IMR-90 (cell line): ENCODE data around the gene MPP4. TPM values are rescaled to one million over a fixed set of nuclear protein-coding genes. Genes with fewer than 3 reads are reported as not detected.

Source experiments
- ATAC-seq: fragments of 200-7000 bp; cut with Tn5 transposase; 2 replicates; pipeline ENCODE4 v1.9.1; 2020; ENCODE audit warnings: low read depth, mild to moderate bottlenecking, moderate library complexity
- BruUV-seq: library from RNA; stranded (reverse); fragments of 400-500 nt; replicated peaks from 2 replicates; lab custom pipeline; 2021; lab: Mats Ljungman, UMichigan
- CTCF ChIA-PET: fragments of 300-600 bp; formaldehyde crosslinking; extraction: SDS; loops from one replicate; lab custom pipeline; 2021; ENCODE audit warnings: antibody characterized with exemption; lab: Yijun Ruan, JAX
- POLR2A ChIA-PET: fragments of 300-600 bp; sonication (Branson Sonifier 250); formaldehyde crosslinking; loops from one replicate; lab custom pipeline; 2022; ENCODE audit warnings: antibody characterized with exemption; ENCODE audit not compliant: unreplicated experiment; lab: Charles Lee
- DNase-seq: peaks from one replicate; pipeline ENCODE4 v3.0.0; 2013
- H2AFZ ChIP-seq: replicated peaks from 2 replicates; pipeline ENCODE3; 2013; ENCODE audit warnings: low read length, mild to moderate bottlenecking; ENCODE audit not compliant: poor library complexity
- H2AK5ac ChIP-seq: 2 replicates; pipeline ENCODE4 v1.6.1; 2013; ENCODE audit warnings: low read depth, low read length, inconsistent platforms
- H2AK9ac ChIP-seq: replicated peaks from 2 replicates; pipeline ENCODE3; 2013; ENCODE audit warnings: mild to moderate bottlenecking, low read depth, low read length, moderate library complexity; ENCODE audit not compliant: poor library complexity
- H2BK120ac ChIP-seq: 2 replicates; pipeline ENCODE4 v1.6.1; 2013; ENCODE audit warnings: low read depth, low read length, inconsistent platforms
- H2BK15ac ChIP-seq: 3 replicates; pipeline ENCODE4 v1.6.1; 2013; ENCODE audit warnings: low read depth, low read length, inconsistent platforms
- H2BK20ac ChIP-seq: 2 replicates; pipeline ENCODE4 v1.6.1; 2013; ENCODE audit warnings: low read depth, mild to moderate bottlenecking, inconsistent platforms, low read length, moderate library complexity
- H2BK5ac ChIP-seq: 2 replicates; pipeline ENCODE4 v1.6.1; 2013; ENCODE audit warnings: mild to moderate bottlenecking, low read depth, low read length, inconsistent platforms; ENCODE audit not compliant: poor library complexity, severe bottlenecking
- H3K14ac ChIP-seq: replicated peaks from 2 replicates; pipeline ENCODE4 v1.6.1; 2013; ENCODE audit warnings: low read depth, low read length, inconsistent platforms
- H3K18ac ChIP-seq: 2 replicates; pipeline ENCODE4 v1.6.1; 2013; ENCODE audit warnings: low read depth, low read length, control low read depth
- H3K23ac ChIP-seq: 2 replicates; pipeline ENCODE4 v1.6.1; 2013; ENCODE audit warnings: low read depth, low read length, inconsistent platforms
- H3K27ac ChIP-seq: 2 replicates; pipeline ENCODE4 v1.5.1; 2013; ENCODE audit warnings: mild to moderate bottlenecking, control low read depth, low read length; ENCODE audit not compliant: insufficient read depth
- H3K27me3 ChIP-seq: 2 replicates; pipeline ENCODE4 v1.6.1; 2013; ENCODE audit warnings: low read length; ENCODE audit not compliant: control insufficient read depth, insufficient read depth
- H3K36me3 ChIP-seq: 2 replicates; pipeline ENCODE4 v1.6.1; 2013; ENCODE audit warnings: low read length, mixed read lengths; ENCODE audit not compliant: control insufficient read depth, insufficient read depth
- H3K4ac ChIP-seq: 2 replicates; pipeline ENCODE4 v1.6.1; 2013; ENCODE audit warnings: low read depth, low read length, inconsistent platforms
- H3K4me1 ChIP-seq: 2 replicates; pipeline ENCODE4 v1.6.1; 2013; ENCODE audit warnings: low read length, mixed read lengths; ENCODE audit not compliant: control insufficient read depth, insufficient read depth
- H3K4me2 ChIP-seq: 2 replicates; pipeline ENCODE4 v1.6.1; 2013; ENCODE audit warnings: low read depth, mild to moderate bottlenecking, control low read depth, low read length, moderate library complexity
- H3K4me3 ChIP-seq: 2 replicates; pipeline ENCODE4 v1.5.1; 2013; ENCODE audit warnings: low read depth, mild to moderate bottlenecking, control low read depth, low read length, moderate library complexity; ENCODE audit not compliant: insufficient read depth
- H3K56ac ChIP-seq: 2 replicates; pipeline ENCODE4 v1.6.1; 2013; ENCODE audit warnings: low read length, inconsistent platforms; ENCODE audit not compliant: insufficient read depth; ENCODE audit errors: extremely low read depth
- H3K79me1 ChIP-seq, 2 experiments: 2 replicates each; pipeline ENCODE4 v1.6.1; 2013; ENCODE audit warnings: low read length in 2 of 2, inconsistent platforms in 1 of 2, low read depth in 1 of 2
- H3K9ac ChIP-seq: 2 replicates; pipeline ENCODE4 v1.6.1; 2013; ENCODE audit warnings: low read depth, low read length, control low read depth
- H3K9me1 ChIP-seq: 2 replicates; pipeline ENCODE4 v1.6.1; 2013; ENCODE audit warnings: low read length, inconsistent platforms; ENCODE audit not compliant: insufficient read depth
- H3K9me3 ChIP-seq: 2 replicates; pipeline ENCODE4 v1.6.1; 2013; ENCODE audit warnings: low read length; ENCODE audit not compliant: control insufficient read depth, insufficient read depth
- H4K20me1 ChIP-seq: 2 replicates; pipeline ENCODE4 v1.6.1; 2013; ENCODE audit warnings: low read length, inconsistent platforms; ENCODE audit not compliant: insufficient read depth
- H4K5ac ChIP-seq: 2 replicates; pipeline ENCODE4 v1.6.1; 2013; ENCODE audit warnings: mild to moderate bottlenecking, low read depth, low read length, control low read depth
- H4K8ac ChIP-seq, 2 experiments: 2 replicates each; pipeline ENCODE4 v1.6.1; 2013; ENCODE audit warnings: low read depth in 2 of 2, low read length in 2 of 2, control low read depth in 1 of 2, inconsistent platforms in 1 of 2
- H4K91ac ChIP-seq: 2 replicates; pipeline ENCODE4 v1.6.1; 2013; ENCODE audit warnings: low read depth, low read length, inconsistent platforms; ENCODE audit not compliant: insufficient read depth
- BHLHE40 ChIP-seq: fragments of 150-350 bp; IDR thresholded peaks from 2 replicates; pipeline ENCODE4 v1.6.1; 2016; ENCODE audit warnings: mild to moderate bottlenecking, low read depth, low read length
- MAFK ChIP-seq: IDR thresholded peaks from 2 replicates; pipeline ENCODE4 v1.6.1; 2012; ENCODE audit warnings: low read depth, low read length, improper control_type of control experiment
- MAZ ChIP-seq: IDR thresholded peaks from 2 replicates; pipeline ENCODE4 v1.6.1; 2012; ENCODE audit warnings: low read depth, mild to moderate bottlenecking, low read length, improper control_type of control experiment, moderate library complexity, borderline replicate concordance
- RFX5 ChIP-seq: IDR thresholded peaks from 2 replicates; pipeline ENCODE4 v1.8.0; 2012; ENCODE audit warnings: low read depth, mild to moderate bottlenecking, low read length, moderate library complexity
- WGBS, 2 experiments: methylation state at CpG; one replicate each; pipeline versions ENCODE4 v1.1.5 to v1.1.7; 2013; ENCODE audit warnings: missing lambda C conversion rate in 2 of 2; ENCODE audit not compliant: insufficient read length in 1 of 2; ENCODE audit errors: extremely low coverage in 2 of 2; 5-methylcytosine and 5-hydroxymethylcytosine counted together
- dilution Hi-C: fragments of 300-500 bp; cut with HindIII; formaldehyde crosslinking; loops from one replicate; pipeline ENCODE4 v1.14.3; 2018; ENCODE audit warnings: low sequenced_read_pairs; ENCODE audit not compliant: unreplicated experiment
- in situ Hi-C: fragments of 300-500 bp; cut with MboI; formaldehyde crosslinking; loops from 3 replicates; pipeline ENCODE4 v1.14.3; 2019; ENCODE audit warnings: low sequenced_read_pairs, inconsistent platforms, mixed read lengths
- intact Hi-C: fragments of 100-400 bp; cut with micrococcal nuclease; formaldehyde crosslinking; loops from 2 replicates; pipeline ENCODE4 v1.10.0; 2022
- polyA plus RNA-seq, 3 experiments: library from polyadenylated mRNA; depleted of rRNA; stranded (reverse); fragments of >200 nt; gene quantifications; 2 replicates each; pipeline ENCODE4 v1.2.3, GENCODE V29; 2012; ENCODE audit warnings: low replicate concordance in 1 of 3
- total RNA-seq: library from RNA; depleted of rRNA; stranded (reverse); fragments of >200 nt; gene quantifications from 2 replicates; pipeline ENCODE4 v1.2.3, GENCODE V29; 2012
- TF ChIP-seq, protein P1 (sequence below): fragments of 150-350 bp; IDR thresholded peaks from 2 replicates; pipeline ENCODE4 v1.6.1; 2016; ENCODE audit warnings: low read depth, mild to moderate bottlenecking, low read length, moderate library complexity, borderline replicate concordance

The MPP4 gene
- total and polyA plus RNA-seq, 2 of the 4 experiments (the other 2 are of a cell fraction), result 11.8 to 14.9 TPM

DNA sequence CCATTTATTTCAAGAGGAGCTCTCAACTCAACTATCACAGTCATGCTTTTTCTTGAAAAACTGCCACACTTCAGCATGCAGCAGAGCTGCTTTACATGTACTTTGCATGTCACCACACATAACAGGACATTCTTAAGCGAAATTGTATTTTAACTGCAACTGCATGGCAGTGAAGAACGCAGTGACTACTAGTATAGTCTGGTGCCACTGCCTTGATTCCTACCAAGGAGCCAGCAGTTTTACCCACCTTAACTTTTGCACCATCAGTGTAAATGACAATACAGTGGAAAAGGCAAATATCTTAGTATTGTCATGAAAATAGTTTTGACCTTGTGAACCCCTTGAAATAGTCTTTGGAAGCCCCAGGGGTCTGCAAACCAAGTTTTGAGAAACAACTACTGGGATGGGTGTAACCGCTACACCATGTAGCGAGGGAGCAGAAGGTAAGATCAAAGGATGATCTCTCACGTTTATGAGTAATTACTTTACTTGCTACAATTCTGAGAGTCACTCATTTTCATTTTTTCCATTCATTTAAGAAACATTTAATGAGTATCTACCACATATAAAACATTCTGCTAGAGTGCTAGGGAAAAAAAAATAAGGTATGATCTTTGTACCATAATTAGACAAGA, 32.3 kb upstream of the MPP4 start:
- Histone ChIP-seq H2BK5ac (no peak overlapping the region), H3K79me1 (no peaks in the 10 kb centered on the region), H3K9ac (no peak overlapping the region), H2AK5ac (no peak overlapping the region), H4K20me1 (no peaks in the 10 kb centered on the region), H2BK15ac (no peak overlapping the region), H3K4me3 (no peak overlapping the region), H3K4me2 (no peak overlapping the region), H3K27ac (no peak overlapping the region), H3K36me3 (peaks cover 34% of the 10 kb centered on the region), H4K5ac (no peak overlapping the region), H2AK9ac (no peak overlapping the region), H4K8ac (no peak overlapping the region), H3K23ac (no peak overlapping the region), H3K56ac (no peak overlapping the region), H3K9me3 (peaks cover 5% of the 10 kb centered on the region; the same call in 1 of the 2 replicates), H3K14ac (no peak overlapping the region), H3K4me1 (no peaks in the 10 kb centered on the region), H4K91ac (no peak overlapping the region), H3K4ac (no peak overlapping the region), H3K18ac (no peak overlapping the region), H2BK20ac (no peak overlapping the region), H2BK120ac (no peak overlapping the region), H3K27me3 (no peaks in the 10 kb centered on the region), H3K9me1 (no peaks in the 10 kb centered on the region), H2AFZ (no peak overlapping the region)
- TF ChIP-seq, protein P1, sequence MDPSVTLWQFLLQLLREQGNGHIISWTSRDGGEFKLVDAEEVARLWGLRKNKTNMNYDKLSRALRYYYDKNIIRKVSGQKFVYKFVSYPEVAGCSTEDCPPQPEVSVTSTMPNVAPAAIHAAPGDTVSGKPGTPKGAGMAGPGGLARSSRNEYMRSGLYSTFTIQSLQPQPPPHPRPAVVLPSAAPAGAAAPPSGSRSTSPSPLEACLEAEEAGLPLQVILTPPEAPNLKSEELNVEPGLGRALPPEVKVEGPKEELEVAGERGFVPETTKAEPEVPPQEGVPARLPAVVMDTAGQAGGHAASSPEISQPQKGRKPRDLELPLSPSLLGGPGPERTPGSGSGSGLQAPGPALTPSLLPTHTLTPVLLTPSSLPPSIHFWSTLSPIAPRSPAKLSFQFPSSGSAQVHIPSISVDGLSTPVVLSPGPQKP, result no peak
- TF ChIP-seq RFX5, result no peak
- no peak for TF ChIP-seq BHLHE40
- no peak for TF ChIP-seq MAFK
- no peak for TF ChIP-seq MAZ
- ChIA-PET CTCF (no interaction called here), POLR2A (interaction anchor here (0.6 kb wide), 1 partner anchor 16 kb away, joined by 4 read pairs; no protein-coding TSS in a partner anchor)
- dilution Hi-C loops (no loop called here), in situ Hi-C loops (no loop called here), intact Hi-C loops (no loop called here)
- ATAC-seq, result no peak
- BruUV-seq, result no TSS peak
- no peak for DNase-seq
- no CpG with 5 or more reads among the region's 5 CpGs for WGBS, 2 experiments
